Breast epithelium (tissue), 3 donors: Measurements from ENCODE around the gene ZNF669.

Source experiments
- POLR2A ChIP-seq: fragments of 450-650 bp; IDR thresholded peaks from one replicate; pipeline ENCODE4 v1.6.1; 2016; ENCODE audit warnings: antibody characterized with exemption, mild to moderate bottlenecking, moderate library complexity
- POLR2AphosphoS5 ChIP-seq, 3 donors: sonication (generic); formaldehyde crosslinking; IDR thresholded peaks; one replicate each; pipeline ENCODE4 v1.6.1; 2017; ENCODE audit warnings: antibody characterized with exemption in 3 of 3
- TF ChIP-seq, protein P1 (sequence below), 3 donors: fragments of 450-650 bp; IDR thresholded peaks; one replicate each; pipeline ENCODE4 v1.5.1; 2016 to 2017; ENCODE audit warnings: antibody characterized with exemption in 3 of 3, mild to moderate bottlenecking in 3 of 3, moderate library complexity in 3 of 3

DNA sequence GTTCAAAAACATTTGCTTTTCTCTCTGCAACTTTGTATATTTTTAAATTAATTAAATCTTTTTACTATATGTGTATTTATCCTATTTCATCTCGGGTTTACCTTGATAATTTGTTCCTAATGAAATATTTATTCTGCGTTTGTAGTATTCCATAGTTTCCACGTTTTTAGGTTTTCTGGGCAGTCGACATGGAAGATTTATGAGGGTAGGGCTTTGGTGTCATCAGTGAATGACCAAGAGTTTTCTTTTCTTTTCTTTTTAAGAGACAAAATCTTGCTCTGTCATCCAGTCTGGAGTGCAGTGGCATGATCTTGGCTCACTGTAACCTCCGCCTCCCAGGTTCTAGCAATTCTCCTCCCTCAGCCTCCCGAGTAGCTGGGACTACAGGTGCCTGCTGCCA lies 17.2 kb upstream of the ZNF669 start:
- TF ChIP-seq, protein P1, sequence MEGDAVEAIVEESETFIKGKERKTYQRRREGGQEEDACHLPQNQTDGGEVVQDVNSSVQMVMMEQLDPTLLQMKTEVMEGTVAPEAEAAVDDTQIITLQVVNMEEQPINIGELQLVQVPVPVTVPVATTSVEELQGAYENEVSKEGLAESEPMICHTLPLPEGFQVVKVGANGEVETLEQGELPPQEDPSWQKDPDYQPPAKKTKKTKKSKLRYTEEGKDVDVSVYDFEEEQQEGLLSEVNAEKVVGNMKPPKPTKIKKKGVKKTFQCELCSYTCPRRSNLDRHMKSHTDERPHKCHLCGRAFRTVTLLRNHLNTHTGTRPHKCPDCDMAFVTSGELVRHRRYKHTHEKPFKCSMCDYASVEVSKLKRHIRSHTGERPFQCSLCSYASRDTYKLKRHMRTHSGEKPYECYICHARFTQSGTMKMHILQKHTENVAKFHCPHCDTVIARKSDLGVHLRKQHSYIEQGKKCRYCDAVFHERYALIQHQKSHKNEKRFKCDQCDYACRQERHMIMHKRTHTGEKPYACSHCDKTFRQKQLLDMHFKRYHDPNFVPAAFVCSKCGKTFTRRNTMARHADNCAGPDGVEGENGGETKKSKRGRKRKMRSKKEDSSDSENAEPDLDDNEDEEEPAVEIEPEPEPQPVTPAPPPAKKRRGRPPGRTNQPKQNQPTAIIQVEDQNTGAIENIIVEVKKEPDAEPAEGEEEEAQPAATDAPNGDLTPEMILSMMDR (IDR thresholded peaks at IDR 0.05): no peak
- TF ChIP-seq POLR2AphosphoS5 (IDR thresholded peaks at IDR 0.05): no peak
- TF ChIP-seq POLR2A: no peak
